ENCODE results near the gene AOC2. TPM values are rescaled to one million over a fixed set of nuclear protein-coding genes. Genes with fewer than 3 reads are reported as not detected.
A peak's percentile ranks its signal among the peaks of the same experiment; 100 is the strongest.

AOC2 gene
- polyA plus RNA-seq, 1 experiment = 0.43 TPM

DNA sequence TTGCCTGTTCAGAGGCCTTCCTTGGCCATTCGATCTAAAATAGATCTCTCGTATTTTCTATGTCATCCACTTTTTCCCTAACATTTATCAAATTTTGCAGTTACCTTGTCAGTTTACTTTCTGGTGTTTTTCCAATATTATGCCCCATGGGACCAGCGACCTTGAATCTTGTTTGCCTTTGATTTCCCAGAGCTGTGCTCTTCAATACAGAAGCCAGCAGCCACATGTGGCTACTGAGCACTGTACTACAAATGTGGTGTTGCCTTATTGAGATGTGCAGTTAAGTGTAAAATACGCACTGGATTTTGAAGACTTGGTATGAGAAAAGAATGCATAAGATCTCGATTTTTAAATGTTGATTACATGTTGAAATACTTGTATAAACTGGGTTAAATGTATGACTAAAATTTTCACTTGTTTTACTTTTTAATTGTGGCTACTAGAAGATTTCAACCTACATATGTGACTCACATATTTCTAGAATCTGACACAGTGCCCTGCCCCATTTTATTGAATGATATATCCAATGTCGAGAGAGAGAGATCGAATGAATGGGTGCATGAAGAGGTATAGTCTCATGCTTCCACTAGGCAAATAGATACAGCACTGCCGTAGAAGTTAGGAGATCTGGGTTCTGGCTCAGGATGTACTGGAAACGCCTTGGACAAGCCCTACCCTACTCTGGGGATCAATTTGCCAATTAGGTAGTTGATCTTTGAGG lies 12.0 kb upstream of the AOC2 start:
- TF ChIP-seq, protein P1, sequence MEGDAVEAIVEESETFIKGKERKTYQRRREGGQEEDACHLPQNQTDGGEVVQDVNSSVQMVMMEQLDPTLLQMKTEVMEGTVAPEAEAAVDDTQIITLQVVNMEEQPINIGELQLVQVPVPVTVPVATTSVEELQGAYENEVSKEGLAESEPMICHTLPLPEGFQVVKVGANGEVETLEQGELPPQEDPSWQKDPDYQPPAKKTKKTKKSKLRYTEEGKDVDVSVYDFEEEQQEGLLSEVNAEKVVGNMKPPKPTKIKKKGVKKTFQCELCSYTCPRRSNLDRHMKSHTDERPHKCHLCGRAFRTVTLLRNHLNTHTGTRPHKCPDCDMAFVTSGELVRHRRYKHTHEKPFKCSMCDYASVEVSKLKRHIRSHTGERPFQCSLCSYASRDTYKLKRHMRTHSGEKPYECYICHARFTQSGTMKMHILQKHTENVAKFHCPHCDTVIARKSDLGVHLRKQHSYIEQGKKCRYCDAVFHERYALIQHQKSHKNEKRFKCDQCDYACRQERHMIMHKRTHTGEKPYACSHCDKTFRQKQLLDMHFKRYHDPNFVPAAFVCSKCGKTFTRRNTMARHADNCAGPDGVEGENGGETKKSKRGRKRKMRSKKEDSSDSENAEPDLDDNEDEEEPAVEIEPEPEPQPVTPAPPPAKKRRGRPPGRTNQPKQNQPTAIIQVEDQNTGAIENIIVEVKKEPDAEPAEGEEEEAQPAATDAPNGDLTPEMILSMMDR (IDR thresholded peaks at IDR 0.05; ENCODE audit: insufficient read depth, low read depth, low read length) = no peak
- POLR2A ChIA-PET = interaction anchor here (1.3 kb wide), 1 partner anchor 8 kb away, joined by 8 read pairs; the partner anchor contains the start of gene BECN1
- Histone ChIP-seq H3K4me3 (ENCODE audit: low read depth, low read length) (peak overlapping the region; percentile 74), H3K36me3 (ENCODE audit: control insufficient read depth, insufficient read depth, low read length) (peaks cover 2% of the 10 kb centered on the region), H3K27me3 (ENCODE audit: control insufficient read depth, insufficient read depth, low read length) (0 out of 2 replicates have a peak, but pooled peaks cover 1% of the 10 kb centered on the region)
- no peak for DNase-seq (ENCODE audit: low read depth)
- CTCF ChIA-PET = interaction anchor here (1.3 to 5.5 kb wide), 2 partner anchors 9 to 166 kb away, joined by 3 to 34 read pairs; partner anchors contain the start of genes BECN1 and RPL27

DNA sequence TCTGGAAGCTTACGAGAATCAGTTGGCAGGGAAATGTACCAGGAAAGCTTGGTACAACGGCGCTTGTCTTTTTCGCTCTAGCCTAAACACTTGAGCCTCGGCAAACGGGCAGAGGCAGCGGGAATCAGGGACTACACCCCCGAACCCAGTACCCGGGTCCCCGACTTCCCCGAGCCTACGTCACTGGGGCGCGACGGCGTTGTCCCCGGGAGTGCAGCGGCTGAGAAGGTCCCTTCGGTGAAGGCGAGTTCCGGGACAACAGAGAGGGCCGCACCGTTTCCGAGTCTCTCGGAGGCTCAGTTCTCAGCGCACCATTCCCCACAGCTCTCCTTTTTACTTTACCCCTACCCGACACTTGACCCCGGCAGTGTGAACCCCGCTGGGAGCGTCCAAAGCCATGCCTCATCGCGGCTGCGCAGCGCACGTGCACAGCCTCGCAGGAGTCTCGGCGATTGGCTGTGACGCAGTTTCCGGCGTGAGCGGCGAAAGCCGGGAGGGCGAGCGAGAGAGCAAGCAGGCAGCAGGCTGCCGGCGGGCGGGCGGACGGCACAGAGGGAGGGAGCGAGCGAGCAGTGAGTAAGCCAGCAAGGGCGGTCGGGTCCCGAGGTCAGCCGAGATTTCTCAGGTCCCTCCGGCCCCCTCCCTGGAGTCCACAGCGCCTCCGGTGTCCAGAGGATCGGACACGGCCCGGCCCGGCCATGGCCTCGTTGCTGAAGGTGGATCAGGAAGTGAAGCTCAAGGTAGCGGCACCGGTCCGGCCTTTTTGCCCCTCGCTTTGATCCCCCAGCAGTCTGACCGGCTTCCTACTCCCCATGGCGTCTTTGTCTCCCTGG lies 11.2 kb upstream of the AOC2 start, which contains the start of gene PSME3:
TSS of gene PSME3 (plus strand) at position 464 of the 833 bp plus-strand sequence. CDS start at position 699, 235 bp downstream.
- Histone ChIP-seq H3K36me3 (ENCODE audit: control insufficient read depth, insufficient read depth, low read length) (peaks cover 5% of the 10 kb centered on the region), H3K27me3 (ENCODE audit: control insufficient read depth, insufficient read depth, low read length) (no peaks in the 10 kb centered on the region), H3K4me3 (ENCODE audit: low read depth, low read length) (peak within 1 kb of the TSS; percentile 74)
- ChIA-PET POLR2A (interaction anchor here (1.3 kb wide), 1 partner anchor 9 kb away, joined by 8 read pairs; the partner anchor contains the start of gene BECN1), CTCF (interaction anchor here (1.1 to 5.5 kb wide), 3 partner anchors 10 to 165 kb away, joined by 3 to 34 read pairs (median 4); partner anchors contain the start of genes BECN1 and RPL27)
- no peak for DNase-seq (ENCODE audit: low read depth)
- TF ChIP-seq, protein P1 (IDR thresholded peaks at IDR 0.05; ENCODE audit: insufficient read depth, low read depth, low read length) = no peak

DNA sequence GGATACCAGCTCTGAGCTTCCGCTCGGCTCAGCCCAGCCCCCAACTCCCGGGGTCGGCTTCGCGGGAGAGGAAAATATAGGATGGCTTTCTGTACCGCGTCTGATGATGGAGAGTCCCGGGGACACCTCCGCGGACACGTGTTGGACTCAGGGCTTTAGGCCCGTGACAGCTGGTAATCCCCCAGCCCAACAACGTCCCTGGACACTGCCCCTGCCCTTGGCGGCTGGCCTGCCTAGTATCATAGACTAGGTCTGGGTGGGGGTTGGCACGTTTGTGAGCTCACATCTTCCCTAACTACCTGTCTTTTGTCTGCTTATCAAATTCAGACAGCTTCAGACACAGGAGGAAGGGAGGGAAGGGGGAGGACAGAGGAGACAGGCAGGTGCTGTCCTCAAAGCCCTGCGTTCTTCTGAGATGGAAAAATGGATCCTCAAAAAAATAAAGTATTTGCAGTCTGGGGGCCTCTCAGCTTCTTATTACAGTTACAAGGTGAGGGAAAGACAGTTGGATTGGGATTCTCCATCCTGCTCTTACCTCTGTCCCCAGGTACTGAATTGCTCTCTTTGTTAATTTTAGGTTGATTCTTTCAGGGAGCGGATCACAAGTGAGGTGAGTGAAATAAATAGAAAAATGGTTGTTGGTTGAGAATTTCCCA lies 10.5 kb upstream of the AOC2 start:
- POLR2A ChIA-PET = interaction anchor here (0.6 kb wide), 1 partner anchor 92 kb away, joined by 11 read pairs; no protein-coding TSS in a partner anchor
- CTCF ChIA-PET = interaction anchor here (1.1 to 5.5 kb wide), 4 partner anchors 11 to 164 kb away, joined by 3 to 34 read pairs (median 5); partner anchors contain the start of genes BECN1 and RPL27
- DNase-seq (ENCODE audit: low read depth) = no peak
- Histone ChIP-seq H3K27me3 (ENCODE audit: control insufficient read depth, insufficient read depth, low read length) (no peaks in the 10 kb centered on the region), H3K4me3 (ENCODE audit: low read depth, low read length) (peak overlapping the region; percentile 74), H3K36me3 (ENCODE audit: control insufficient read depth, insufficient read depth, low read length) (peaks cover 7% of the 10 kb centered on the region)
- TF ChIP-seq, protein P1 (IDR thresholded peaks at IDR 0.05; ENCODE audit: insufficient read depth, low read depth, low read length) = no peak

- ChIA-PET CTCF (interaction anchor here (1.1 to 5.5 kb wide), 5 partner anchors 8 to 162 kb away, joined by 3 to 34 read pairs (median 5); partner anchors contain the start of genes AOC2, BECN1 and RPL27), POLR2A (interaction anchor here (0.7 kb wide), 1 partner anchor 11 kb away, joined by 4 read pairs; no protein-coding TSS in a partner anchor)
- peaks cover 7% of the 10 kb centered on the region for H3K36me3 ChIP-seq (ENCODE audit: control insufficient read depth, insufficient read depth, low read length)
These were observed 8.6 kb upstream of the AOC2 start for GRCh38 chr17:42835732-42836131.

More at GRCh38 chr17:42835732-42836131, 8.6 kb upstream of the AOC2 start:
- DNase-seq (ENCODE audit: low read depth) = no peak
- H3K4me3 ChIP-seq (ENCODE audit: low read depth, low read length) = no peak overlapping the region
- TF ChIP-seq, protein P1 (IDR thresholded peaks at IDR 0.05; ENCODE audit: insufficient read depth, low read depth, low read length) = no peak
- no peaks in the 10 kb centered on the region for H3K27me3 ChIP-seq (ENCODE audit: control insufficient read depth, insufficient read depth, low read length)
